ENCODE measurements around the gene TMOD3.

TMOD3 gene

GRCh38 chr15:51931638-51932037, 102.2 kb downstream of the TMOD3 start (continued):
- TF ChIP-seq PRDM2 (tag by site-specific recombination; IDR thresholded peaks at IDR 0.05; ENCODE audit: borderline replicate concordance) (no peak), ZNF23 (tag by site-specific recombination; IDR thresholded peaks at IDR 0.05; ENCODE audit: borderline replicate concordance) (no peak)

GRCh38 chr15:51932161-51932560, 102.7 kb downstream of the TMOD3 start:
- Histone ChIP-seq H3K4me3 (ENCODE audit: low read depth, low read length) (no peak overlapping the region), H3K27ac (ENCODE audit: extremely low read depth, low read depth, low read length) (no peak overlapping the region), H3K9me3 (ENCODE audit: control insufficient read depth, insufficient read depth, low read depth, low read length) (no peaks in the 10 kb centered on the region), H3K36me3 (ENCODE audit: control insufficient read depth in 2 of 2, insufficient read depth in 1 of 2, low read length in 2 of 2) (peaks cover 0 to 12% of the 10 kb centered on the region in 2 experiments; a peak in 2 of 3 replicates), H3K4me1 (ENCODE audit: control insufficient read depth, insufficient read depth, low read length) (no peaks in the 10 kb centered on the region)
- ChIA-PET CTCF (no interaction called here), POLR2A (no interaction called here)
- TF ChIP-seq ZNF138 (tag by site-specific recombination; IDR thresholded peaks at IDR 0.05; ENCODE audit: borderline replicate concordance) (no peak), PRDM4 (tag by site-specific recombination; IDR thresholded peaks at IDR 0.05) (no peak), ZBTB7A (tag by site-specific recombination; IDR thresholded peaks at IDR 0.05; ENCODE audit: low read depth) (no peak), ZNF37A (tag by site-specific recombination; IDR thresholded peaks at IDR 0.05) (no peak), PRDM2 (tag by site-specific recombination; IDR thresholded peaks at IDR 0.05; ENCODE audit: borderline replicate concordance) (no peak), ZNF555 (tag by site-specific recombination; conservative IDR thresholded peaks at IDR 0.05) (no peak), ZNF133 (tag by site-specific recombination; IDR thresholded peaks at IDR 0.05) (no peak), ZBTB20 (tag by site-specific recombination; IDR thresholded peaks at IDR 0.05) (no peak), ZIC2 (tag by site-specific recombination; IDR thresholded peaks at IDR 0.05) (no peak), GFI1B (tag by site-specific recombination; IDR thresholded peaks at IDR 0.05) (no peak), ELK4 (IDR thresholded peaks at IDR 0.05; ENCODE audit: borderline replicate concordance, low read depth, low read length) (no peak), PBX3 (CRISPR knock-in tag; IDR thresholded peaks at IDR 0.05) (no peak), ZBTB26 (tag by site-specific recombination; optimal IDR thresholded peaks at IDR 0.05) (no peak), ZNF623 (tag by site-specific recombination; IDR thresholded peaks at IDR 0.05) (no peak), ZNF274 (IDR thresholded peaks at IDR 0.05; ENCODE audit: low read length) (no peak), ZNF274 (tag by site-specific recombination; IDR thresholded peaks at IDR 0.05; ENCODE audit: borderline replicate concordance) (no peak)

Measured in HEK293 (cell line).